Measurements from ENCODE around the gene CYP4F22.
"Not testable (repeated sequence)": the region's sequence is repeated elsewhere in the genome, so short reads cannot be mapped to it uniquely, and the experiment has no call there.

The CYP4F22 gene

DNA sequence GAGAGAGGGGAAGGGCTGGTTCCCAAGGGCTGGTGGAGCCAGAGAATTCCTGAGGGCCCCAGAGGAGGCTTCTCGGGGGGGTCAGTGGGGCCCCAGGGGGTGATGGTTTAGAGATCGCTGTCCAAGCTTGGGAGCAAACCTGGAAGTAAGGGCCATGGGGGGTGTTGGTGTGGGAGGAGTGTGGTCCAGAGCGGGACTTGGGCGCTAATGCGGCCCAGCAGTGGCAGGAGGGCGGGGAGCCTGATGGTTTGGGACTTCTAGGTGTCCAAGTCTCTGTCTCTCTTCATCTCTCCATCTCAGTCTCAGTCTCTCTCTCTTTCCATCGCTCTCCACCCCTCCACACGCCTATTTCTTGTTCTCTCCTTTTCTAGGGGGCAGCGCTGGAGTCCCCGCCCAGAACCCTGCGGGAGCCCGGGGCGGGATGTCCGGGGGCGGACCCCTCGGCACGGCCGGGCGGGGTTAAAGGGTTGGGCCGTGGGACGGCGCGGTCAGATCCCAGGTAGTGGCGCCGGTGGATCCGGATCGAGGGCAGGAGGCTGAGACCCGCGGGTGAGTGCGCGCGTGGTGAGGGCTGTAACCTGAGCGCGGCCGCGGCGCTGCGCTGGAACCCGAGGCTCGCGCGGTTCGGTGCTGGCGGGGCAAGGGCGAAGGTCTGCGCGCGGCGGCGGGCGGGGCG lies at the start of gene CYP4F22:
TSS of gene CYP4F22 (plus strand) at position 491 of the 676 bp plus-strand sequence. CDS start 16,812 bp downstream, outside the sequence.
- DNase-seq = no peak

DNA sequence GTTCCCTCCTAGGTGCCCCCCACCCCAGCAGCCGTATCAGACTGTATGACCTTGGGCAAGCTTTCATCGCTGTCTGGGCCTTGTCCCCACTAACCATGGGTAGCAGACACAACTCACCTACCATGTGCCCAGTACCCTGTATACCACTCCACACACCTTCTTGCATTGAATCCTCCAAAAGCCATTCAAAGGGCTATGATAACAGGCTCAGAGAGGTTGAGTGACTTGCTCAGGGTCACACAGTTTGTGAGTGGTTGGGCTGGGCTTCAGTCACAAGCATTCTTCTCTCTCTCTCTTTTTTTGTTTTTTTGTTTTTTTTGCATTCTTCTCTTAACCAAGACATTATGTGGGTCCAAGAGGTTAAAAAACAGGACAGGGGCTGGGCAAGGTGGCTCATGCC lies 46.6 kb upstream of the CYP4F22 start:
- DNase-seq = no peak

GRCh38 chr19:15463861-15464371 lies 44.4 kb upstream of the CYP4F22 start:
- peak; percentile 61 to 66 for DNase-seq

DNA sequence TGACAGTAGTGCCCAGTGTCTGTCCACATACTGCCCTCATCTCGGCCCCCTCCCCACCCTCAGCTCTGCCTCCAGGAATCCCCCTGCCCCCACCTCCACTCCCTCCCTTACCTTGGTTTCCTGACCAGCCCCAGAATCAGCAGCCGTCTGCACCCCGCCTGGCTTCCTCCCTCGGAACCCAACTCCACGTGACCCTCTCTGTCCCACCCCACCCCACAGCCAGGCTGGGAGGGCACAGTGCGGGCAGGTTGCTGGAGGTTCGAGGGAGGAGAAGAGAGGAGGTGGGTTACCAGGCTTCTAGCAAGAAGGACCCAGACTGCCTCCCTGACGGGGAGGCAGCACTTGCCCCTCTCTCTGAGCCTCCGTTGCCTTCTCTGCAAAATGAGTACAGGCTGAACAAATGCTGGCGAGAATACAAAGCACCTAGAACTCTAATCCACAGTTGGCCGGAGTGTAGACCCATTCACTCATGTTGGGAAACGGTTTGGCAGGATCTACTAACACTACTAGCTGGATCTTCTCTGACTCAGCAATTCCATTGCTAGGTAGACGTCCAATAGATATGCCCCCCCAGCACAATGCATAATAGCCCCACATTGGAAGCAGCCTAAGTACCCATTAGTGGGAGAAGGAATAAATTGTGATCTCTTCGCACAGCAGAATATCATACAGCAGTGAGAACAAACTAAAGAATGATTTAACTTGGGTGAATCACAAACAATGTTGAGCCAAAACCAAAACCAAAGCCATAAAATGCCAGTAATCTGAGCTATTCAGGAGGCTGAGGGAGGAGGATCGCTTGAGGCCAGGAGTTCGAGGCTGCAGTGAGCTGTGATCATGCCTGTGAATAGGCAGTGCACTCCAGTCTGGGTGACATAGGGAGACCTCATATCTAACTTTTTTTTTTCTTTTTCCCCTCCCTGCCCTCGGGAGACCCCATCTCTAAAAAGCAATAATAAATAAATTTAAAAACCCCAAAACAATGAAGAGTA lies 43.6 kb upstream of the CYP4F22 start, which contains the start of gene RASAL3:
TSS of gene RASAL3 (minus strand) at position 151 of the 992 bp plus-strand sequence. CDS start 186 bp downstream, outside the sequence.
- peak; percentile 46 to 47 for DNase-seq

DNA sequence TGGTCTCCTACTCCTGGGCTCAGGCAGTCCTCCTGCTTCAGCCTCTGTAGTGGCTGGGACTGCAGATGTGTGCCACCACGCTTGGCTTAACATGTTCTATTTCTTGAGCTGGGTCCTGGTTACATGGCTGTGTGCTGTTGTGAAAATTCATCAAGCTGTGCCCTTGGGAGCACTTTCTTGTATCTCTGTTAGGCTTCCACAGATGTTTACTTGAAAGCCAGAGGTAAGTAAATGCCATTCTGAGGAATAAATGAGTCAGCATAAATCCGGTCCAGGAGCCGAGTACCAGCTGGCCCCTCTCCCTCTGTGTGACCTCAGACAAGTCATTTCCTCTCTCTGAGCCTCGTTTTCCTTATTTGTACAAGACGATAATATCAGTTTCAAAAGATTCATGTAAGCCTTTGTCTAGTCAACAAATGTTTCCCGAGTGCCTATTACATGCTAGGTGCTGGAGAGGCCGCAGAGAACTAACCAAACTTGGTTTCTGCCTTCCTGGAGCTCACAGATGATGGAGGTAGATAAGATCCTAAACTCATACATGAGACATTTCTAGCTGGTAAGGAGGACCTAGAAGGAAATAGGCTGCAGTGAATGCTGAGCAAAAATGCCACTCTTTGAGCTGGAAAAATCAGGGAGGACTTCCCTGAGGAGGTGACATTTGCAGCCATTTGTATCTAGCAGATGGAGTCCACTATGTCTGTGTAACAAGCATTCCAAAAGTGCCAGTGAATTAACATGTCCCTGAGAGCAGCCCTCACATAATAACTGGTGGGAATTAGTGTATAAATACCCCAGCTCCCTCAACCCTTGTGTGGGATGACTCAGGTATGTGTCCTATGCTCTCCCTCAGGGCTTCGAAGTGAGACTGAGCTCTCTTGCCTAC lies 41.2 kb upstream of the CYP4F22 start:
- peak; percentile 27 to 32 for DNase-seq

DNA sequence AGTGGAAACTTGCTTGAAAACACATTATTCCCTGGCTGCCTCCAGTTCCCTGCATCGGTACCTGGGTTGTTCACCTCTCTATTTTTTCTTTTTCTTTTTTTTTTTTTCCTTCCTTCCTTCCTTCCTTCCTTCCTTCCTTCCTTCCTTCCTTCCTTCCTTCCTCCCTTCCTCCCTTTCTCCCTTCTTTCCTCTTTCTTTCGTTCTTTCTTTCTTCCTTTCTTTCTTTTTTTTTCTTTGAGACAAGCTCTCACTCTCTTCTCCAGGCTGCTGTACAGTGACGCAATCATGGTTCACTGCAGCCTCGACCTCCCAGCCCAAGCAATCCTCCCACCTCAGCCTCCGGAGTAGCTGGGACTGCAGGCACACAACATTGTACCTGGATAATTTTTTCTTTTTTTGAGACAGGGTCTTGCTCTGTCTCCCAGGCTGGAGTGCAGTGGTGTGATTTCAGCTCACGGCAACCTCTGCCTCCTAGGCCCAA lies 40.6 kb upstream of the CYP4F22 start:
- DNase-seq = no peak

- no peak for DNase-seq
These were observed 39.4 kb upstream of the CYP4F22 start for GRCh38 chr19:15468675-15469512.

DNA sequence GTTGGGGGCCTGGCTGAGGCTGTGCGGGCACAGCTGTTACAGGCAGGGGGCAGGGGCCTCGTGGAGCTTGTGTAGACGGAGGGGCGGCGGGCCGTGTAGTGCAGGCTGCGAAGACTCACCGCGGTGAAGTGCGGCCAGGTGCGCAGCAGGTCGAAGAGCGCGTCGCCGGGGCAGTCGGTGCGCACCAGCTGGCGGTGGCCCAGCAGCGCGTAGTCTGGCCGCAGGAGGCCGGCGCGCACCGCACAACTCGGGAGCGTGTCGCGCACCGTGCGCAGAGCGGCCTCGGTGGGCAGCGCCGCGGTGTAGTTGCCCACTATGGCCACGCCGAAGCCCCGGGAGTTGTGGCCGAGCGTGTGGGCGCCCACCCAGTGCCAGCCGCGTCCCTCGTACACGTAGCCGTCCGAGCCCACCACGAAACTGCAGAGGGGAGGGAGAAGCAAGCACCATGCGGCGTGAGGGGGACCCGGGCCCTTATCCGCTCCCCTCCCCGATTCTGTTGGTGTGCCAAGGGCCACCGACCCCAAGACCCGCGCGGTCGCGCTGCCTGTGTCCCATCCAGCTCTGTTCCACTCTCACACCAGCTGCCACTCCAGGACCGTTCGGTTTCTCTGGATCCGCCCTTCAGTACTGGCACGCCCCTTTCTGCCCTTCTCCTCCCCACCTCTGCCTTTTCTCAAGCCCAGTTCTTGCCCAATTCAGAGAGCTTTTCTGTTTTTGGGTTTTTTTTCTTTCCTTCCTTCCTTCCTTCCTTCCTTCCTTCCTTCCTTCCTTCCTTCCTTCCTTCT lies 38.6 kb upstream of the CYP4F22 start:
- no peak for DNase-seq

DNA sequence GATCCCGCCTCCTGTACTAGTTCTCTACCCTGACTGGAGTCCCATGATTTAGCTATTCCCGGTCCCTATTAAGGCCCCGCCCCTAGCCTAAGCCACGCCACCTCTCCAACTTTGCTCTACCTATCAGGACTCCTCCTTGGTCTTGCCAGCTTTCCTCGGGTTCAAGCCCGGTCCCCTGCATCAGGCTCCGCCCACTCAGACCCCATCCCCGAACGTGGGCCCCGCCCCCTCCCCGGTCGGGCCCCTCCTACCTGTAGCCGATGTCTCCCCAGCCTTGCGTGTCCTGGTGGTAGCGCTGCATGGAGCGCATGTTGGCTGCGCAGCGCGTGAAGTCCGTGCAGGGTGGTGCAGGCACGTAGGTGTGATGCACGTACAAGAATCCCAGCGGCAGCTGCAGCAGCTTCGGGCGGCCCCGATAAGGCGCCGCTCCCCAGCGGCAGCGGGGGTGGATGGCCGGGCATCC lies 36.7 kb upstream of the CYP4F22 start:
- no peak for DNase-seq

GRCh38 chr19:15473821-15474220 lies 34.5 kb upstream of the CYP4F22 start:
- DNase-seq = not testable (repeated sequence)

- DNase-seq = no peak
These were observed 33.2 kb upstream of the CYP4F22 start for GRCh38 chr19:15475169-15475568.

DNA sequence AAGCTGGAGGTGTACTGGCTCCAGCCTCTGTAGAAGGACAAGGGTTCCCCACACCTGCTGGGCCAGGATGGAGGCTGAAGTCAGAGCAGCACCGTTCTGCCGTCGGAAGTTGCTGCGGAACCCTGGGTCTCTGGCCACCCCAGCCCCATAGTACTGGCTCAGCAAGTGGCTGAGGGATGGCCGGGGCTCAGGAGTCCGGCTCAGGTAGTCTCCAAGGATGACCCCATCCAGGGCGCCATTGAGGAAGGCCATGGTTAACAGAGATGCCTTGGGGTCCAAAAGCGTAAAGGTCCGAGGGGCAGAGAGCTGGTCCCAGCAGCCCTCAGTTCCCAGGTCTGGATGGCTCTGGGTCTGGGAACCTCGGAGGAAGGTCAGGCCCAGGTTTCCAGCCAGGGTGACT lies 32.7 kb upstream of the CYP4F22 start:
- DNase-seq = no peak

- DNase-seq = no peak
These were observed 32.0 kb upstream of the CYP4F22 start for GRCh38 chr19:15476325-15476724.

GRCh38 chr19:15479391-15480345 lies 28.7 kb upstream of the CYP4F22 start, which contains the start of gene PGLYRP2:
PGLYRP2 (minus strand) TSS chr19:15479501; CDS start chr19:15479371, 130 bp downstream.
- no peak for DNase-seq

DNA sequence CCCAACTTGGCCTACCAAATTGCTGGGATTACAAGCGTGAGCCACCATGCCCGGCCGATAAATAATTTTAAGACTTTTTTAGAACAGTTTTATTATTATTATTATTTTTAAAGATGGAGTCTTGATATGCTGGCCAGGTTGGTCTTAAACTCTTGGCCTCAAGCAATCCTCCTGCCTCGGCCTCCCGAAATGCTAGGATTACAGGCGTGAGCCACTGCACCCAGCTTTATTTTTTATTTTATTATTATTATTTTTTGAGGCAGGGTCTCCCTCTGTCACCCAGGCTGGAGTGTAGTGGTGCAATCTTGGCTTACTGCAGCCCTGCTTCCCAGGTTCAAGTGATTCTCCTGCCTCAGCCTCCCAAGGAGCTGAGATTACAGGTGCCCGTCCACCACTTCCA lies 27.3 kb upstream of the CYP4F22 start:
- DNase-seq = not testable (repeated sequence)

GRCh38 chr19:15485768-15486167 lies 22.6 kb upstream of the CYP4F22 start:
- DNase-seq = not testable (repeated sequence)

DNA sequence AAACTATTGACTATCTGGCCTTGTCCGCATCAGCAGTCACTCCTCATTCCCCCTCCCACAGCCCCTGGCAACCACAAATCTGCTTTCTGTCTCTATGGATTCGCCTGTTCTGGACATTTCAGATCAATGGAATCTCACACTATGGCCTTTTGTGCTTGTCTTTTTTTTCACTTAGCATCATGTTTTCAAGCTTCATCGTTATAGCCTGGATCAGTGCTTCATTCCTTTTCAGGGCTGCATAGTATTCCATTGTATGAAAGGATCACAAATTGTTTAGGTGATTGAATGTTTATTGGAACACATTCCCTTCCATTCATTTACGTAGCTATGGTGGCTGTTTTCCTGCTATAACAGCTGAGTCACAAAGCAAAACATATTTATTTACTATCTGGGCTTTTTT lies 21.3 kb upstream of the CYP4F22 start:
- DNase-seq = no peak

DNA sequence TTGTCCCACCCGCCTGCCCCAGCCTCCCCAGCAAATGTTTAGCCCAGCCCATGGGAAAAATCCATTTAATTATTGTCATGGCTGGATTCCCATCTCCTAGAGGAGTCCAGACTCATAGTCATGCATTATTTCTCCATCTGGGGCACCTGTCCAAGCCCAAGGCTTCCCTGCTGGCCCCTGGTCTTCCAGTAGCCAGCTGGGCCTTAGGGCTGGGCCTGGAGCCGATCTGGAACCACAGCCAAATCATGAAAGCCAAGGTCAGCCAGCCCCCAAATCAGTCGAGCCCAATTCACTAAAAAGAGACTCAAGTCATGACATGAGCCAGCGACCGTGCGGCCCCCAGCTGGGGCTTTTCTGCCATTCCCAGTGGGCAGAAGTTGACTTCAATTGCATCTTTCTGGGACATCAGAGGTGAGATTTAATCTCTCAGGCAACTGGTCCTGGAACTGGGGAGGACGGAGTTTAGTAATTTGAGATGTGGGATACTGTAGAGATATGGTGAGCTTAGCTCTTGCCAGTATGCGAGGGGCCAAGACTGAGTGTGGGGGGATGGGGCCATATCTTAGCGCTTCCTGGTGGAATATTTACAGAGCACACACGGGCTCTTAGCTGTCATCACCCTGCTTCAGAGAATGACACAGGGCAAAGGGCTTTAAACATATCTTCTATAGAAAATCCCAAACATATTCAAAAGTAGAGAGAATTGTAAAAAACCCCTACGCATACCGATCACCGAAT lies 19.7 kb upstream of the CYP4F22 start:
- no peak for DNase-seq
